GM12878 (cell line): ENCODE data around the gene GREB1. TPM values are rescaled to one million over a fixed set of nuclear protein-coding genes. Genes with fewer than 3 reads are reported as not detected.

Source experiments
- ATAC-seq: fragments of 200-7000 bp; cut with Tn5 transposase; 3 replicates; pipeline ENCODE4 v1.9.1; 2020; ENCODE audit warnings: mild to moderate bottlenecking, moderate library complexity
- BruUV-seq: library from RNA; stranded (reverse); fragments of 400-500 nt; replicated peaks from 2 replicates; lab custom pipeline; 2021; lab: Mats Ljungman, UMichigan
- CTCF ChIA-PET: fragments of 300-600 bp; sonication (Branson Sonifier 250); formaldehyde crosslinking; extraction: SDS; loops from one replicate; lab custom pipeline; 2021; ENCODE audit warnings: inconsistent platforms; lab: Yijun Ruan, JAX
- POLR2A ChIA-PET: fragments of 350-600 bp; formaldehyde crosslinking; extraction: SDS; loops from one replicate; lab custom pipeline; 2021; ENCODE audit warnings: inconsistent platforms; lab: Charles Lee
- RAD21 ChIA-PET: fragments of 300-600 bp; sonication (Branson Sonifier 250); formaldehyde crosslinking; loops from one replicate; lab custom pipeline; 2023; ENCODE audit warnings: antibody characterized with exemption; ENCODE audit not compliant: unreplicated experiment; lab: Charles Lee
- SMC1A ChIA-PET: fragments of 300-600 bp; sonication (Branson Sonifier 250); formaldehyde crosslinking; loops from one replicate; lab custom pipeline; 2023; ENCODE audit not compliant: unreplicated experiment, uncharacterized antibody; lab: Charles Lee
- DNase-seq: peaks from one replicate; pipeline ENCODE4 v3.0.0-alpha.2; 2011; ENCODE audit warnings: low read depth, low spot score
- FAIRE-seq: peaks from 3 replicates; lab custom pipeline; 2011; peaks lifted over from hg19 to GRCh38; lab: Jason Lieb, UNC
- H2AFZ ChIP-seq: 2 replicates; pipeline ENCODE4 v1.6.0; 2011; ENCODE audit warnings: low read depth, low read length, control low read depth; ENCODE audit not compliant: control insufficient read depth
- H3K27ac ChIP-seq: 2 replicates; pipeline ENCODE4 v1.5.1; 2011; ENCODE audit warnings: control low read depth; ENCODE audit not compliant: control insufficient read depth, insufficient read depth
- H3K27me3 ChIP-seq, 2 experiments: replicated peaks in 1 of 2; 2 replicates each; pipeline versions ENCODE4 v1.6.0 to v1.6.1; 2011; ENCODE audit warnings: low read length in 1 of 2; ENCODE audit not compliant: control insufficient read depth in 2 of 2, insufficient read depth in 2 of 2
- H3K36me3 ChIP-seq, 2 experiments: 2 replicates each; pipeline ENCODE4 v1.5.1; 2011; ENCODE audit warnings: low read length in 1 of 2; ENCODE audit not compliant: control insufficient read depth in 2 of 2, insufficient read depth in 2 of 2
- H3K4me1 ChIP-seq: 2 replicates; pipeline ENCODE4 v1.6.1; 2011; ENCODE audit warnings: mild to moderate bottlenecking, low read length, moderate library complexity, mixed read lengths; ENCODE audit not compliant: control insufficient read depth, insufficient read depth
- H3K4me2 ChIP-seq: 2 replicates; pipeline ENCODE4 v1.6.0; 2011; ENCODE audit warnings: control low read depth; ENCODE audit not compliant: control insufficient read depth, insufficient read depth
- H3K4me3 ChIP-seq: fragments of 200-600 bp; sonication (generic); 2 replicates; pipeline ENCODE4 v1.5.1; 2016
- H3K79me2 ChIP-seq: 2 replicates; pipeline ENCODE4 v1.6.0; 2011; ENCODE audit warnings: low read length; ENCODE audit not compliant: control insufficient read depth, insufficient read depth
- H3K9ac ChIP-seq: 2 replicates; pipeline ENCODE4 v1.8.0; 2011; ENCODE audit warnings: low read length, control low read depth, mixed read lengths; ENCODE audit not compliant: control insufficient read depth, insufficient read depth
- H3K9me3 ChIP-seq: replicated peaks from 3 replicates; pipeline ENCODE4 v1.5.1; 2011; ENCODE audit warnings: mild to moderate bottlenecking, low read length; ENCODE audit not compliant: control insufficient read depth, insufficient read depth
- H4K20me1 ChIP-seq: 2 replicates; pipeline ENCODE4 v1.6.0; 2011; ENCODE audit not compliant: control insufficient read depth, insufficient read depth
- MEF2A ChIP-seq: IDR thresholded peaks from 2 replicates; pipeline ENCODE4 v1.6.1; 2011; ENCODE audit warnings: low read depth, mild to moderate bottlenecking, low read length, moderate library complexity; ENCODE audit not compliant: insufficient read depth
- POLR2A ChIP-seq: IDR thresholded peaks from 2 replicates; pipeline ENCODE4 v1.6.1; 2011; ENCODE audit warnings: low read depth, mild to moderate bottlenecking, low read length
- ZNF384 ChIP-seq: IDR thresholded peaks from 2 replicates; pipeline ENCODE4 v1.6.1; 2012; ENCODE audit warnings: low read depth, mild to moderate bottlenecking, low read length, improper control_type of control experiment, borderline replicate concordance
- ZNF622 ChIP-seq: fragments of 450-650 bp; IDR thresholded peaks from 2 replicates; pipeline ENCODE4 v1.6.1; 2017; ENCODE audit warnings: mild to moderate bottlenecking, inconsistent platforms
- WGBS: methylation state at CpG from one replicate; pipeline ENCODE4 v1.1.6; 2016; ENCODE audit warnings: low lambda C conversion rate; ENCODE audit not compliant: insufficient replicate concordance, insufficient coverage; ENCODE audit errors: missing lambda C conversion rate; 5-methylcytosine and 5-hydroxymethylcytosine counted together
- in situ Hi-C: fragments of 300-500 bp; cut with MboI; formaldehyde crosslinking; loops from 9 replicates; pipeline ENCODE4 v1.14.3; 2018; ENCODE audit warnings: mixed read lengths
- intact Hi-C: fragments of 100-400 bp; cut with micrococcal nuclease; formaldehyde crosslinking; loops from one replicate; pipeline ENCODE4 v1.14.2; 2022; ENCODE audit not compliant: unreplicated experiment
- polyA plus RNA-seq, 11 experiments: library from polyadenylated mRNA; depleted of rRNA in 4 of 11; unstranded in 6 of 11; stranded (reverse) in 5 of 11; fragments of >200 nt; fragmentation: Nextera tagmentation in 4 of 11; fragmentation: Illumina TruSeq in 1 of 11; extraction: Ambion mirVana in 4 of 11; extraction: Trizol in 1 of 11; gene quantifications; 1 replicate in 1 of 11; 2 replicates in 10 of 11; pipeline versions ENCODE4 v1.2.1 to v1.2.3, GENCODE V29; 2011 to 2016; ENCODE audit warnings: inconsistent platforms in 2 of 11, missing spikeins in 2 of 11, low read depth in 1 of 11
- total RNA-seq, 4 experiments: library from RNA; depleted of rRNA in 3 of 4; stranded (reverse); fragments of >200 nt in 3 of 4; fragmentation: Illumina TruSeq in 1 of 4; extraction: Trizol in 1 of 4; gene quantifications; 2 replicates each; pipeline versions ENCODE4 v1.2.1 to v1.2.3, GENCODE V29; 2013 to 2021
- TF ChIP-seq, protein P1 (sequence below): fragments of 450-650 bp; IDR thresholded peaks from 2 replicates; pipeline ENCODE4 v1.6.1; 2016; ENCODE audit warnings: mild to moderate bottlenecking, moderate library complexity, borderline replicate concordance
- TF ChIP-seq, protein P2 (sequence below): IDR thresholded peaks from 2 replicates; pipeline ENCODE4 v1.6.1; 2012; ENCODE audit warnings: improper control_type of control experiment, low read depth, low read length; ENCODE audit not compliant: insufficient replicate concordance

GREB1 gene
- total and polyA plus RNA-seq, 10 of the 15 experiments (the other 5 are each of a cell fraction or from before 2014, with no cell fraction given), result 0.09 to 2.1 (median 0.37) TPM; not detected in 1

DNA sequence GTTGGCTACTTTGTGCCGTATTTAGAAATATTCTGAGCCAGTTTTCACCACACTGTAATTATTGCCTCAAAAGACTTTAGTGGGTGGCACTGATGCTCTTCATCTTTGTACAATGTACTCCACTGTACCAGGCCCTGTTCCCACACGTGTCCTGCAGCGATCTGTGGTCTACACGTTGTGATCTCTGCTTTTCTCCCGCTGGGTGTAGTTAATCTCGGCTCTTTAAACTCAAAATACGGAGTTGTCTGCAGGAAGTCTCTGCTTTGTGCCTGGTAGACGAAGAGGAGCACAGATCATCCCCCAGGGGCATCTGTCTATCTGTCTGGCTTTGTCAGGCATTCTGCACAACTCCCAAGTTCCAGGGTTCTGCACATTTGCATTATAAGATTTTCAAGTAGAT is 12.1 kb upstream of the GREB1 start:
- Histone ChIP-seq H3K36me3 (no peaks in the 10 kb centered on the region), H4K20me1 (no peaks in the 10 kb centered on the region; the same call in 1 of the 2 replicates), H3K9me3 (peaks cover 5% of the 10 kb centered on the region), H3K4me1 (no peaks in the 10 kb centered on the region), H2AFZ (no peak overlapping the region), H3K9ac (no peak overlapping the region), H3K4me3 (no peak overlapping the region), H3K27ac (no peak overlapping the region), H3K79me2 (no peaks in the 10 kb centered on the region), H3K4me2 (no peak overlapping the region), H3K27me3 (no peaks in the 10 kb centered on the region)
- DNase-seq, result no peak
- no TSS peak for BruUV-seq
- RAD21 ChIA-PET, result no interaction called here
- TF ChIP-seq, protein P1, sequence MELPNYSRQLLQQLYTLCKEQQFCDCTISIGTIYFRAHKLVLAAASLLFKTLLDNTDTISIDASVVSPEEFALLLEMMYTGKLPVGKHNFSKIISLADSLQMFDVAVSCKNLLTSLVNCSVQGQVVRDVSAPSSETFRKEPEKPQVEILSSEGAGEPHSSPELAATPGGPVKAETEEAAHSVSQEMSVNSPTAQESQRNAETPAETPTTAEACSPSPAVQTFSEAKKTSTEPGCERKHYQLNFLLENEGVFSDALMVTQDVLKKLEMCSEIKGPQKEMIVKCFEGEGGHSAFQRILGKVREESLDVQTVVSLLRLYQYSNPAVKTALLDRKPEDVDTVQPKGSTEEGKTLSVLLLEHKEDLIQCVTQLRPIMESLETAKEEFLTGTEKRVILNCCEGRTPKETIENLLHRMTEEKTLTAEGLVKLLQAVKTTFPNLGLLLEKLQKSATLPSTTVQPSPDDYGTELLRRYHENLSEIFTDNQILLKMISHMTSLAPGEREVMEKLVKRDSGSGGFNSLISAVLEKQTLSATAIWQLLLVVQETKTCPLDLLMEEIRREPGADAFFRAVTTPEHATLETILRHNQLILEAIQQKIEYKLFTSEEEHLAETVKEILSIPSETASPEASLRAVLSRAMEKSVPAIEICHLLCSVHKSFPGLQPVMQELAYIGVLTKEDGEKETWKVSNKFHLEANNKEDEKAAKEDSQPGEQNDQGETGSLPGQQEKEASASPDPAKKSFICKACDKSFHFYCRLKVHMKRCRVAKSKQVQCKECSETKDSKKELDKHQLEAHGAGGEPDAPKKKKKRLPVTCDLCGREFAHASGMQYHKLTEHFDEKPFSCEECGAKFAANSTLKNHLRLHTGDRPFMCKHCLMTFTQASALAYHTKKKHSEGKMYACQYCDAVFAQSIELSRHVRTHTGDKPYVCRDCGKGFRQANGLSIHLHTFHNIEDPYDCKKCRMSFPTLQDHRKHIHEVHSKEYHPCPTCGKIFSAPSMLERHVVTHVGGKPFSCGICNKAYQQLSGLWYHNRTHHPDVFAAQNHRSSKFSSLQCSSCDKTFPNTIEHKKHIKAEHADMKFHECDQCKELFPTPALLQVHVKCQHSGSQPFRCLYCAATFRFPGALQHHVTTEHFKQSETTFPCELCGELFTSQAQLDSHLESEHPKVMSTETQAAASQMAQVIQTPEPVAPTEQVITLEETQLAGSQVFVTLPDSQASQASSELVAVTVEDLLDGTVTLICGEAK, result no peak
- TF ChIP-seq MEF2A, result no peak
- SMC1A ChIA-PET, result no interaction called here
- in situ Hi-C loops (no loop called here), intact Hi-C loops (no loop called here)
- 58% methylated on average over 8 of the region's 8 CpGs for WGBS
- ATAC-seq, result no peak
- no peak for FAIRE-seq
- POLR2A ChIA-PET, result no interaction called here
- CTCF ChIA-PET, result no interaction called here

DNA sequence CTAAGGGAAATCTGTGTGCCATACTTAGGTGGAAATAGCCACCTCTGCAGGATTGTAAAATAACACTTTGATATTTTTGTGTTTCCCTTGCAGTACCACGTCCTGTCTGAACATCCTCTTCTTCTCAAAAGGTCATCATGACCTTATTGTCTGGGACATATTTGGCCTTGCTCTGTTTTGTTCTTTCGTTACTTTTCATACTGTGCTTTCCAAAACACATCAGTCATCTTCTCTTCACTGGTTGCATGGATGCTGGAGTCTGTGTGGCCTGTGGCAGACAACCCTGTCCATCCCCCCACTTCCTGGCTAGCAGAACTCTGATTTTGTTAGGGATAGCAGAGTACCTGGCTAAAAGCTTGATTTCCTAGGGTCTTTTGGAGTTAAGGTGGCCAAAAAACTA is 9.4 kb upstream of the GREB1 start:
- Histone ChIP-seq H3K4me1 (peaks cover 10% of the 10 kb centered on the region), H3K36me3 (no peaks in the 10 kb centered on the region), H3K4me3 (no peak overlapping the region), H3K9me3 (peaks cover 11% of the 10 kb centered on the region), H3K79me2 (no peaks in the 10 kb centered on the region), H3K27me3 (no peaks in the 10 kb centered on the region; a peak in 1 of 4 replicates), H3K9ac (no peak overlapping the region), H4K20me1 (no peaks in the 10 kb centered on the region), H3K27ac (no peak overlapping the region), H2AFZ (no peak overlapping the region), H3K4me2 (no peak overlapping the region)
- in situ Hi-C loops, result no loop called here
- ChIA-PET POLR2A (no interaction called here), SMC1A (no interaction called here), RAD21 (no interaction called here), CTCF (interaction anchor here (0.6 kb wide), 1 partner anchor 37 kb away, joined by 4 read pairs; no protein-coding TSS in a partner anchor)
- no peak for FAIRE-seq
- intact Hi-C loops, result no loop called here
- ATAC-seq, result no peak
- 34% methylated on average over 2 of the region's 2 CpGs for WGBS
- no TSS peak for BruUV-seq
- TF ChIP-seq ZNF384 (no peak), ZNF622 (no peak), POLR2A (no peak)
- TF ChIP-seq, protein P2, sequence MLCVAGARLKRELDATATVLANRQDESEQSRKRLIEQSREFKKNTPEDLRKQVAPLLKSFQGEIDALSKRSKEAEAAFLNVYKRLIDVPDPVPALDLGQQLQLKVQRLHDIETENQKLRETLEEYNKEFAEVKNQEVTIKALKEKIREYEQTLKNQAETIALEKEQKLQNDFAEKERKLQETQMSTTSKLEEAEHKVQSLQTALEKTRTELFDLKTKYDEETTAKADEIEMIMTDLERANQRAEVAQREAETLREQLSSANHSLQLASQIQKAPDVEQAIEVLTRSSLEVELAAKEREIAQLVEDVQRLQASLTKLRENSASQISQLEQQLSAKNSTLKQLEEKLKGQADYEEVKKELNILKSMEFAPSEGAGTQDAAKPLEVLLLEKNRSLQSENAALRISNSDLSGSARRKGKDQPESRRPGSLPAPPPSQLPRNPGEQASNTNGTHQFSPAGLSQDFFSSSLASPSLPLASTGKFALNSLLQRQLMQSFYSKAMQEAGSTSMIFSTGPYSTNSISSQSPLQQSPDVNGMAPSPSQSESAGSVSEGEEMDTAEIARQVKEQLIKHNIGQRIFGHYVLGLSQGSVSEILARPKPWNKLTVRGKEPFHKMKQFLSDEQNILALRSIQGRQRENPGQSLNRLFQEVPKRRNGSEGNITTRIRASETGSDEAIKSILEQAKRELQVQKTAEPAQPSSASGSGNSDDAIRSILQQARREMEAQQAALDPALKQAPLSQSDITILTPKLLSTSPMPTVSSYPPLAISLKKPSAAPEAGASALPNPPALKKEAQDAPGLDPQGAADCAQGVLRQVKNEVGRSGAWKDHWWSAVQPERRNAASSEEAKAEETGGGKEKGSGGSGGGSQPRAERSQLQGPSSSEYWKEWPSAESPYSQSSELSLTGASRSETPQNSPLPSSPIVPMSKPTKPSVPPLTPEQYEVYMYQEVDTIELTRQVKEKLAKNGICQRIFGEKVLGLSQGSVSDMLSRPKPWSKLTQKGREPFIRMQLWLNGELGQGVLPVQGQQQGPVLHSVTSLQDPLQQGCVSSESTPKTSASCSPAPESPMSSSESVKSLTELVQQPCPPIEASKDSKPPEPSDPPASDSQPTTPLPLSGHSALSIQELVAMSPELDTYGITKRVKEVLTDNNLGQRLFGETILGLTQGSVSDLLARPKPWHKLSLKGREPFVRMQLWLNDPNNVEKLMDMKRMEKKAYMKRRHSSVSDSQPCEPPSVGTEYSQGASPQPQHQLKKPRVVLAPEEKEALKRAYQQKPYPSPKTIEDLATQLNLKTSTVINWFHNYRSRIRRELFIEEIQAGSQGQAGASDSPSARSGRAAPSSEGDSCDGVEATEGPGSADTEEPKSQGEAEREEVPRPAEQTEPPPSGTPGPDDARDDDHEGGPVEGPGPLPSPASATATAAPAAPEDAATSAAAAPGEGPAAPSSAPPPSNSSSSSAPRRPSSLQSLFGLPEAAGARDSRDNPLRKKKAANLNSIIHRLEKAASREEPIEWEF, result no peak
- no peak for DNase-seq
